GM12873 (cell line): ENCODE data around the gene SMIM13.

Source experiments
- CTCF ChIP-seq: IDR thresholded peaks from 2 replicates; pipeline ENCODE4 v1.5.1; 2012; ENCODE audit warnings: low read depth, mild to moderate bottlenecking, moderate library complexity, low read length, control low read depth; ENCODE audit not compliant: insufficient read depth; ENCODE audit errors: missing control alignments

Gene SMIM13

GRCh38 chr6:11067348-11067747 is 26.3 kb upstream of the SMIM13 start:
- TF ChIP-seq CTCF = no peak

- TF ChIP-seq CTCF = no peak
These were observed 23.9 kb upstream of the SMIM13 start for GRCh38 chr6:11069760-11070159.

- no peak for TF ChIP-seq CTCF
These were observed 21.5 kb upstream of the SMIM13 start for GRCh38 chr6:11072101-11072500.

- TF ChIP-seq CTCF = no peak
These were observed 17.1 kb upstream of the SMIM13 start for GRCh38 chr6:11076540-11076939.

- no peak for TF ChIP-seq CTCF
These were observed 15.4 kb upstream of the SMIM13 start for GRCh38 chr6:11078266-11078665.

GRCh38 chr6:11080296-11080695 is 13.3 kb upstream of the SMIM13 start:
- no peak for TF ChIP-seq CTCF

- no peak for TF ChIP-seq CTCF
These were observed 10.1 kb upstream of the SMIM13 start for GRCh38 chr6:11083491-11083890.
